PC-9 (cell line): ENCODE results near the gene GABPB2.

Experiments used
- CTCF ChIP-seq: fragments of 200-600 bp; sonication (generic); conservative IDR thresholded peaks from 2 replicates; pipeline ENCODE4 v1.6.1; 2017; ENCODE audit warnings: mixed run types, antibody characterized with exemption, mild to moderate bottlenecking, moderate library complexity
- EZH2 ChIP-seq: fragments of 200-600 bp; sonication (generic); IDR thresholded peaks from 2 replicates; pipeline ENCODE4 v1.8.0; 2017; ENCODE audit warnings: antibody characterized with exemption, low read depth

GRCh38 chr1:151054971-151055547, 15.5 kb upstream of the GABPB2 start:
- TF ChIP-seq CTCF (no peak), EZH2 (no peak)
